Hepatocyte (in vitro differentiated cells): ENCODE data around the gene ANKRD40CL.

ENCODE experiments used
- CTCF ChIP-seq: fragments of 200-600 bp; sonication (generic); IDR thresholded peaks from 2 replicates; pipeline ENCODE4 v1.5.1; 2016; ENCODE audit warnings: antibody characterized with exemption, mild to moderate bottlenecking; ENCODE audit not compliant: poor library complexity
- EZH2 ChIP-seq: fragments of 200-600 bp; sonication (generic); IDR thresholded peaks from 2 replicates; pipeline ENCODE4 v1.6.1; 2016; ENCODE audit warnings: antibody characterized with exemption, mild to moderate bottlenecking, borderline replicate concordance
- EZH2phosphoT487 ChIP-seq: fragments of 200-600 bp; sonication (generic); IDR thresholded peaks from one replicate; pipeline ENCODE4 v1.6.1; 2018; ENCODE audit warnings: antibody characterized with exemption, mild to moderate bottlenecking, low read depth, moderate library complexity; ENCODE audit not compliant: unreplicated experiment, severe bottlenecking

GRCh38 chr17:50799582-50799981 is 32.3 kb upstream of the ANKRD40CL start:
- TF ChIP-seq CTCF: no peak
- no peak for TF ChIP-seq EZH2
- TF ChIP-seq EZH2phosphoT487: no peak
